ENCODE data around the gene ATP2C1.

- TF ChIP-seq CTCF (conservative IDR thresholded peaks at IDR 0.05 in 1 of 2, IDR thresholded peaks at IDR 0.05 in 1 of 2; ENCODE audit: low read depth in 1 of 2, low read length in 2 of 2) (no peak), EZH2 (IDR thresholded peaks at IDR 0.05; ENCODE audit: low read length, missing control alignments) (no peak)
Observed at GRCh38 chr3:130967281-130967680, 73.4 kb downstream of the ATP2C1 start.
